Activated B cell treated with CpG ODN at 0.5 μM for 24 hours (primary cell): ENCODE measurements around the gene GUCY2D. TPM values are rescaled to one million over a fixed set of nuclear protein-coding genes. Genes with fewer than 3 reads are reported as not detected.

Experiments used
- ATAC-seq: fragments of 200-7000 bp; cut with Tn5 transposase; one replicate; pipeline ENCODE4 v1.10.0; 2021; ENCODE audit warnings: low read depth, mild to moderate bottlenecking, moderate library complexity
- CTCF ChIA-PET: fragments of 350-600 bp; sonication (Branson Sonifier 250); formaldehyde crosslinking; loops from one replicate; lab custom pipeline; 2021; ENCODE audit warnings: antibody characterized with exemption; lab: Charles Lee
- POLR2A ChIA-PET: fragments of 350-600 bp; sonication (Branson Sonifier 250); formaldehyde crosslinking; loops from one replicate; lab custom pipeline; 2021; ENCODE audit warnings: antibody characterized with exemption; lab: Charles Lee
- DNase-seq: peaks from one replicate; pipeline ENCODE4 v3.0.0; 2022
- H3K27ac Mint-ChIP-seq: one replicate; pipeline ENCODE4 v1.8.0; 2020; ENCODE audit warnings: mixed read lengths
- H3K27me3 Mint-ChIP-seq: one replicate; pipeline ENCODE4 v1.8.0; 2021; ENCODE audit warnings: mixed read lengths
- H3K36me3 Mint-ChIP-seq: one replicate; pipeline ENCODE4 v1.8.0; 2021; ENCODE audit warnings: low read depth, mixed read lengths
- H3K4me1 Mint-ChIP-seq: one replicate; pipeline ENCODE4 v1.8.0; 2021; ENCODE audit warnings: mixed read lengths
- H3K4me3 Mint-ChIP-seq: one replicate; pipeline ENCODE4 v1.8.0; 2020; ENCODE audit warnings: mild to moderate bottlenecking, mixed read lengths
- H3K9me3 Mint-ChIP-seq: one replicate; pipeline ENCODE4 v1.8.0; 2020; ENCODE audit warnings: mixed read lengths
- CTCF ChIP-seq: fragments of 200-600 bp; IDR thresholded peaks from one replicate; pipeline ENCODE4 v1.8.0; 2022; ENCODE audit warnings: antibody characterized with exemption, mild to moderate bottlenecking
- intact Hi-C: fragments of 100-400 bp; cut with micrococcal nuclease; formaldehyde crosslinking; loops from one replicate; pipeline ENCODE4 v1.15.1; 2024
- total RNA-seq: library from RNA; stranded (reverse); gene quantifications from 2 replicates; pipeline ENCODE4 v1.2.3, GENCODE V29; 2022

GUCY2D gene
- total RNA-seq, 1 donor from 2014 or later, result not detected

GRCh38 chr17:8048236-8048635, 45.8 kb downstream of the GUCY2D start:
- TF ChIP-seq CTCF, result no peak
- intact Hi-C loops, result no loop called here
- CTCF ChIA-PET, result interaction anchor here (2.0 kb wide), 1 partner anchor 26 kb away, joined by 4 read pairs; no protein-coding TSS in a partner anchor
- H3K4me3 Mint-ChIP-seq, result no peak overlapping the region
- no peak overlapping the region for H3K27ac Mint-ChIP-seq
- H3K36me3 Mint-ChIP-seq, result no peaks in the 10 kb centered on the region
- no peak for DNase-seq
- H3K27me3 Mint-ChIP-seq, result peaks cover 5% of the 10 kb centered on the region
- H3K9me3 Mint-ChIP-seq, result no peaks in the 10 kb centered on the region
- ATAC-seq, result no peak
- H3K4me1 Mint-ChIP-seq, result no peaks in the 10 kb centered on the region
- POLR2A ChIA-PET, result no interaction called here

GRCh38 chr17:8048736-8049135, 46.3 kb downstream of the GUCY2D start:
- POLR2A ChIA-PET, result no interaction called here
- H3K4me1 Mint-ChIP-seq, result no peaks in the 10 kb centered on the region
- intact Hi-C loops, result no loop called here
- ATAC-seq, result no peak
- H3K4me3 Mint-ChIP-seq, result no peak overlapping the region
- H3K9me3 Mint-ChIP-seq, result no peaks in the 10 kb centered on the region
- no peaks in the 10 kb centered on the region for H3K36me3 Mint-ChIP-seq
- no peak overlapping the region for H3K27ac Mint-ChIP-seq
- no peak for TF ChIP-seq CTCF
- H3K27me3 Mint-ChIP-seq, result peaks cover 5% of the 10 kb centered on the region
- no peak for DNase-seq
- CTCF ChIA-PET, result no interaction called here

- POLR2A ChIA-PET, result interaction anchor here (0.5 to 0.6 kb wide), 2 partner anchors 186 to 750 kb away, joined by 4 to 5 read pairs; no protein-coding TSS in a partner anchor
These were observed 49.4 kb downstream of the GUCY2D start for GRCh38 chr17:8051831-8052230.

GRCh38 chr17:8052256-8053252, 50.1 kb downstream of the GUCY2D start:
- Mint-ChIP-seq H3K4me3 (no peak overlapping the region), H3K27me3 (no peaks in the 10 kb centered on the region), H3K9me3 (no peaks in the 10 kb centered on the region), H3K36me3 (no peaks in the 10 kb centered on the region), H3K27ac (no peak overlapping the region), H3K4me1 (peaks cover 22% of the 10 kb centered on the region)
- TF ChIP-seq CTCF, result no peak
- no peak for ATAC-seq
- DNase-seq, result no peak
- intact Hi-C loops, result no loop called here
- CTCF ChIA-PET, result interaction anchor here (0.5 to 0.7 kb wide), 2 partner anchors 58 to 188 kb away, joined by 3 read pairs; no protein-coding TSS in a partner anchor
- POLR2A ChIA-PET, result no interaction called here

More at GRCh38 chr17:8051831-8052230, 49.4 kb downstream of the GUCY2D start:
- Mint-ChIP-seq H3K9me3 (no peaks in the 10 kb centered on the region), H3K36me3 (no peaks in the 10 kb centered on the region), H3K4me1 (peaks cover 15% of the 10 kb centered on the region), H3K27ac (no peak overlapping the region), H3K4me3 (no peak overlapping the region), H3K27me3 (peaks cover 1% of the 10 kb centered on the region)
- CTCF ChIA-PET, result interaction anchor here (0.5 to 0.7 kb wide), 2 partner anchors 59 to 187 kb away, joined by 3 read pairs; no protein-coding TSS in a partner anchor
- no peak for ATAC-seq
- TF ChIP-seq CTCF, result no peak
- intact Hi-C loops, result no loop called here
- no peak for DNase-seq

- CTCF ChIA-PET, result no interaction called here
- no peaks in the 10 kb centered on the region for H3K9me3 Mint-ChIP-seq
- DNase-seq (no peak), ATAC-seq (no peak)
- no peaks in the 10 kb centered on the region for H3K27me3 Mint-ChIP-seq
- no peak for TF ChIP-seq CTCF
- intact Hi-C loops, result no loop called here
- H3K4me1 Mint-ChIP-seq, result peaks cover 25% of the 10 kb centered on the region
- POLR2A ChIA-PET, result no interaction called here
- no peaks in the 10 kb centered on the region for H3K36me3 Mint-ChIP-seq
- no peak overlapping the region for H3K27ac Mint-ChIP-seq
- no peak overlapping the region for H3K4me3 Mint-ChIP-seq
These were observed 51.2 kb downstream of the GUCY2D start for GRCh38 chr17:8053600-8053999.
